OCI-M2 (cell line): ENCODE results near the gene GABARAPL2.
A peak's percentile ranks its signal among the peaks of the same experiment; 100 is the strongest.

Source experiments
- DNase-seq: peaks from one replicate; lab custom pipeline; 2025; ENCODE audit not compliant: unreplicated experiment; lab: John Stamatoyannopoulos, UW

GABARAPL2 gene

GRCh38 chr16:75552951-75553350 lies 13.2 kb upstream of the GABARAPL2 start:
- no peak for DNase-seq

DNA sequence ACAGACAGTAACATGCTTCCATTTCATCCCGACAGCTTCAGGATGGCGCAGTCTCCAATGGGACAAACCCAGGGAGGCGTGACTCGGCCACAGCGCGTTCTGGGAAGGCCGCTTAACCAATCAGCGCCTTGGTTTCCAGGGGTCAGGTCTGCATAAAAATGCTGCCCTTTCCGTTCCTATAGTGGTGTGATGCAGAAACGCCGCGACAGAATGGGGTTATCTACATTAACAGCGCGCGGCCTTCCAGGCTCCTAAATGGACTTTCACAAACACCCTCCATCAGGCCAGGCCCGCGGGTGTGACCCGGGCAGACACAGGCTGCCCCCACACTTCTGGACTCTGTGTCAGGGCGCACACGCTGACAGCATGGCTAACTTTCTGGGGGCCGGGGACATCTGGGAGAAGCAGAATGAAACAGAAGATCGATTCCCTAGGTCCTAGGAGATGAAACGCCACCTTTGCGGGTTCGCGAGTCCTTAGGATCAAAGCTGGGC lies 10.9 kb upstream of the GABARAPL2 start:
- DNase-seq = peak; percentile 61

DNA sequence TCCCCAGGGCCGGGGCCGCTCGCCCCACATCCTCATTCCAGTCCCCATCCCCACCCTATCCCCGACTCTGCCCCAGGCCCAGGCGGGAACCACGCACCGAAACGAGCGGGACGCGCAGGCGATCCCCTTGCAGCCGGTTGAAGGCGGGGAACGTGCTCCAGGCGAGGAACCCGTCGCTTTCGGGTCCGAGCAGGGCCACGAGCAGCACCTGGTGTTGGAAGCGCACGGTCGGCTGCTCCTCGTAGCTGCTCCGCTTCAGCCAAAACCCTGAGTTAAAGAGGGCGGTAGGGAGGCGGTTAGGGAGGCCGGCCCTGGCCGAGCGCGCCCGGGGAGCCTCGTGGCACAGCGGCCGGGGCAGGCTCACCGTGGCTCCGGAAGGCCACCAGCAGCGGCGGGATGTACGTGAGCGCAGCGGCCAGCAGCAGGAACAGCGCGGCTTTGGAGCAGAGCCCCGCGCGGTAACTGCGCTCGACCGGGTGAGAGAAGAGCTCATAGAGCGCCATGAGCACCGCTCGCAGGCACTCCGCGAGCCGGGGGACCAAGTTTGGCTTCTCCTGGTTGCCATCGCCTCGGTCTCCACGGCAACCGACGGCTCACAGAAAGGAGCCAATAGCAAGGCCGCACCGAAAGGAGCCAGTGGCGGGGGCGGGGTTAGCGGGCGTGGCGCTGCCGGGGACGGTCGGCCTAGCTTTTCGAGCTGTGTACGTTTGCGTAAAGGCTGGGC lies 10.3 kb upstream of the GABARAPL2 start, which contains the start of gene TMEM231:
Gene TMEM231 (minus strand): TSS at position 546 of the 724 bp plus-strand sequence. CDS start 43 bp downstream, at position 503.
- peak; percentile 63 for DNase-seq

GRCh38 chr16:75556431-75556950 lies 9.7 kb upstream of the GABARAPL2 start:
- DNase-seq = no peak

DNA sequence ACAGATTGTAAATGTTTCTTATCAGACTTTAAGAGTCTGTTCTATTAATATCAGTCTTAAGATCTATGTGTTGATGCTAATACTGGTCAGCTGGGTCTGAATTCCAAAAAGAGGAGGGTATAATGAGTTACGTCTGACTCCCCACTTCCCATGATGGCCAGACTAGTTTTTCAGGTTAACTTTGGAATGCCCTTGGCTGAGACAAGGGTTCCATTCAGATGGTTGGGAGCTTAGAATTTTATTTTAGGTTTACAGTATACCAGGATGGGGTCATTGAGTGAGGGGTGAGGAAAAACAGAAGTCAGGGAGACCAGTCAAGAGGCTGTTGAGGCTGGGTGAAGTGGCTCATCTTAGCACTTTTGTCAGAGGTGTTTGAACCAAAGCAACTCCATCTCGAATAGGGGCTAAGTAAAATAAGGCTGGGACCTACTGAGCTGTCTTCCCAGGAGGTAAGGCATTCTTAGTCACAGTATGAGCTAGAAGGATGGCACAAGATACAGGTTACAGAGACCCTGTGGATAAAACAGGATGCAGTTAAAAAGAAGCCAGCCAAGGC lies 7.3 kb upstream of the GABARAPL2 start:
- no peak for DNase-seq

DNA sequence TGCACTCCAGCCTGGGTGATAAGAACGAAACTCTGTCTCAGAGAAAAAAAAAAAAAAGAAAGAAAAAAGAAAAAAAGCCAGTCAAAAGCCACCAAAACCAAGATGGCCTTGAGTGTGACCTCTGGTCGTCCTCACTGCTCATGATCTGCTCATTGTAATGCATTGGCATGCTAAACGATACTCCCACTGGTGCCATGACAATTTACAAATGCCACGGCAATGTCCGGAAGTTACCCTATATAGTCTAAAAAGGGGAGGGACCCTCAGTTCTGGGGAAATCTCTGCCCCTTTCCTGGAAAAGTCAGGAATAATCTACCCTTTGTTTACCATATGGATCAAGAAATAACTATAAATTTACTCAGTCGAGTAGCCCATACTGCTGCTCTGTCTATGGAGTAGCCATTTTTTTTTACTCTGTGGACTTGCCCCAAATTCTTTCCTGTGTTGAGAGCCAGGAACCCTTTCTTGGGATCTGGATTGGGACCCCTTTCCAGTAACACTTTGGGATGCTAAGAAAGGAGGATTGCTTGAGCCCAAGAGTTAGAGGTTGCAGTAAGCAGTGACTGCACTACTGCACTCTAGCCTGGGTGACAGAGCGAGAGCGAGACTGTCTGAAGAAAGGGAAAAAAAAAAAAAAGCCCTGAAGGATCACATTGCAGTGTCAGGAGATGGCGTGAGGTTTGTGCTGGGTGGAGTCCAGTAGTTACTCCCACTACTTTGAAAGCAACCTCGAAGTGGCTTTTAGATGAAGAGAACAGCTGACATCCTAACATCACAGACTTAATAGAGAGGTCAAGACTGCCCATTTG lies 6.4 kb upstream of the GABARAPL2 start:
- no peak for DNase-seq

DNA sequence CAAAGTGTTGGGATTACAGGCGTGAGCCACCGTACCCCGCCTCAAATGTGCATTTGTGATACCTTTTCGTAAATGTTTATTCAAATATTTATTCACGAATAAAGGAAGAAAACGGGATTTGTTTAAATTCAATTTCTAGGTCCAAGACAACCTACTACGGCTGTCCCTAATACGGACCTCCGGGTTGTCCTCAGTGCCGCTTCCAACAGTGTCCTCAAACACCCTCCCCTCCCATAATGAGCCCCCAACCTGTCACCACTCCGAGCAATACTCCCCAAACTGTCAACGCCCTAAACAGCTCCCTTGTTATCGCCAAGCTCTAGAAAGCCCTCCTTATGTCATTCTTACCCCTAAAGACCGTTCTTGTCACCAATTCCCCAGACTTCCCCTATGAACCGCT lies 539 bp upstream of the GABARAPL2 start:
- no peak for DNase-seq

DNA sequence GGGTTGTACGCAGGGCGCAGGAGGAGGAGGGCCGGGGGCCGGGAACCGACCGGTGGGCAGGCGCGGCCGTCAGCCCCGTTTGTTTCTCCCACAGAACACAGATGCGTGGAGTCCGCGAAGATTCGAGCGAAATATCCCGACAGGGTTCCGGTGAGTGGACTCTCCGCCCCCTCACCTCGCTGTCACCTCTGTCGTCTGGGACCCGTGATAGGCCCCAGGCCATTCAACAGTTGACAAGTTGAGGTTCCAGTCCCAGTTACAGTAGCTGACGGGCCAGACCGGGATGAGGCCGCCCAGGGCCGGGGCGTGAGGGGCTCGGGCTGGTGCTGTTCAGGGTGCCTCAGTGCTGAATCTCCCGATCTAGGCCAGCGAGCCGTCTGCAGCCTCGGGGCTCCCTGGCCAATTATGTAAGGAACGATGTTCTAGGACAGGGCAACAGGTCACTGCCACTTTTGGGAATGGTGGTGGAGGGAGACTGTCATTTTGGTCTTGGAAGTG lies 628 bp downstream of the GABARAPL2 start:
- no peak for DNase-seq

- DNase-seq = no peak
These were observed 1.7 kb downstream of the GABARAPL2 start for GRCh38 chr16:75567911-75568310.

- no peak for DNase-seq
These were observed 4.4 kb downstream of the GABARAPL2 start for GRCh38 chr16:75570396-75571065.

DNA sequence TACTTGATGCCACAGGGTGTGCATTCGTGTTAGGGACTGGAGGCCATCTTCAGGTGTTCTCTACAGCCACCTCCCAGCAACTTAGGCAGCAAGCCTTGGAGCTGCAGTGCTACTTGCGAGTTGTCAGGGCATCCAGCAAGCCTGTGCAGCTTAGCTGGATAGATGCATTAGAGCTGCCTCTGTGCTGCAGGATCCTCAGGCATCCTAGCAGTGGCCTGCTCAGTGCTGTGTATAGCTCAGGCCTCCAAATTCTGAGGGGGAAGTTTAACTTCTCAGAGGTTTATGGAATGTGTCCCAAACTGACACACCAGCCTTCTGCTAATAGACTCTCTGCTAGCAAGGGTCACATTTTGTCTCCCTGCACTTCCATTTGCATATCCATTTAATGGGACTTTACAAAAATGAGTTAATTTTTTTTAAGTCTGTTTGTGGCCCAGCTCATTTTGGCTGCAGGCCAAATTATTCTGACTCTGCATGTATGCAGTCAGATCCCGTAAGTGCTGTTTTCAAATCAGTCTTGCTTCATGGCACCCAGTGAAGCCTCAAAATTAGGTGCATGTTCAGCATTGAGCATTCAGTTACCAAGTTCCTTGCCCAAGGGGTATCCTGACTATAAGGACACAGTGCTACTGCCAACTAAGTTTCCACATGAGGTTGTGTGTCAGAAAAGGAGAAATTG lies 6.8 kb downstream of the GABARAPL2 start:
- DNase-seq = no peak

GRCh38 chr16:75573955-75574354 lies 7.8 kb downstream of the GABARAPL2 start:
- DNase-seq = no peak

GRCh38 chr16:75575958-75576357 lies 9.8 kb downstream of the GABARAPL2 start:
- DNase-seq = no peak

DNA sequence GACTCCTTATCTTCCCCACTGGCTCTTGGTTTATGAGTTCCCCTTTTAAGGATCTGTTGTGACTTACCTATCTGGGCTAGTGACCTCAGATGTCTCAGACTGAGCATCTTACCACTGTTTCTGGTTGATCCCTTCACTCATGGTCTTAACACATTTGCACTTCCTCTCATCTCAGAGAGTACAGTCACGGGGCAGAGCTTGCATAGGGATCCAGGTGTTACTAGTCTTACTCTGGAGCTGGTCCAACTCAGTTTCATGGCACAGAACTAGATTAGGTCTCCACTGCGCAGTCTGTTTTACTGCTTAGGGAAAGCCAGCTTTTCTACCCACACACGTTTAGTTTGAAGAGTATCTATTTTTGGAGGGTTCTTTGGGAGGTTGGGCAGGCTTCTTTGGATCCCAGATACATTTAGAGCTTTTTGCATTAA lies 10.2 kb downstream of the GABARAPL2 start:
- DNase-seq = no peak

DNA sequence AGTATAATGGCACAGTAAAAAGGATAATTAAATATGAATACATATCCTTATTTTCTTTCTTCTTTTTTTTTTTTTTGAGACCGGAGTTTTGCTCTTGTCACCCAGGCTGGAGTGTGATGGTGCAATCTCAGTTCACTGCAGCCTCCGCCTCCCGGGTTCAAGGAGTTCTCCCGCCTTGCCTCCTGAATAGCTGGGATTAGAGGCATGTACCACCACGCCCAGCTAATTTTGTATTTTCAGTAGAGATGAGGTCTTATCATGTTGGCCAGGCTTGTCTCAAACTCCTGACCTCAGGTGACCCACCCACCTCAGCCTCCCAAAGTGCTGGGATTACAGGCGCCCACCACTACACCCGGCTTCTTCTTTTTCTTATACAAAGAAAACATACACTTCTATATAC lies 12.0 kb downstream of the GABARAPL2 start:
- no peak for DNase-seq

GRCh38 chr16:75578725-75579124 lies 12.5 kb downstream of the GABARAPL2 start:
- DNase-seq = no peak

DNA sequence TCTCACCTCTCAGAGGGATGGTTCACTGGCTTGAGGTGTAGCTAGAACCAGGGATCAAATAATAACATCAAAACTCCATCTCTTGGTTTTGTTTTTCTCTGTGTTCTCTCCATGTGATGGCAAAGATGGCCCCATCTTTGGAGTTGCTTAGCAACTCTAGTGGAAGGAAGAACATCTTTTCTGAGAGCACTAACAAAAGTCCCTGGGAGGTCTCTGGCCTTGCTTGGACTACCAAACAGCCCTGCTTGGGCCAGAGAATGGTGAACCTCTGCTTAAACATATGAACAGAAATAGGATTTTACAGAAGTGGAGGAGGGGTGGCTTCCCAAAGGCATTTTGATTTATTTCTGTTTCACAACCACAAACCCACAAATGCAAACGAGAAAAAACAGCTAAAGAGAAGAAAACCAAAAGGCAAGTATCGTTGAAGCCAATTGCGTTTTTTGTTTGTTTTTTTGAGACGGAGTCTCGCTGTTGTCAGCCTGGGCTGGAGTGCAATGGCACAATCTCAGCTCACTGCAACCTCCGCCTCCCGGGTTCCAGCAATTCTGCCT lies 13.2 kb downstream of the GABARAPL2 start:
- DNase-seq = no peak

DNA sequence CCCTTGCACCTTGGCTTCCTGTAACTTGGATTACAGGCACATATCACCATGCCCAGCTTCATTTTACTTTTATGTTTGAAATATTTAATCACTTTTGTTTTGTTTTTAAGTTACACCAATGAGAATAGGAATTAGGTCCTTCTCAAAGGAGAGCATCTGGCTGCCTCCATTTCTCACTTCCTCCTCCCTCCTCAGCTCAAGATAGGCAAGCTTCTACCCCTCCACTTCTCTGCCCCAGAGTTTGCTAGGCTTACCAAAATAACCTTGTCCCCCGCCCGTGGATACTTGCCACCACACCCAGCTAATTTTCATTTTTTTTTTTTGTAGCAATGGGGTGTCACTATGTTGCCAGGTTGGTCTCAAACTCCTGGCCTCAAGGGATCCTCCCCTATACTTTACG lies 17.9 kb downstream of the GABARAPL2 start:
- no peak for DNase-seq

GRCh38 chr16:75588716-75589115 lies 22.5 kb downstream of the GABARAPL2 start:
- DNase-seq = no peak

GRCh38 chr16:75589306-75589705 lies 23.1 kb downstream of the GABARAPL2 start:
- no peak for DNase-seq
